22Rv1 (cell line): ENCODE measurements around the gene C20orf144.

Source experiments
- H3K27ac ChIP-seq: fragments of 450-650 bp; 2 replicates; pipeline ENCODE4 v1.5.1; 2017
- CTCF ChIP-seq: fragments of 450-650 bp; IDR thresholded peaks from 2 replicates; pipeline ENCODE4 v1.5.1; 2017; ENCODE audit warnings: mild to moderate bottlenecking
- ZFX ChIP-seq: fragments of 450-650 bp; IDR thresholded peaks from 2 replicates; pipeline ENCODE4 v1.6.1; 2017; ENCODE audit warnings: antibody characterized with exemption, borderline replicate concordance

The C20orf144 gene

GRCh38 chr20:33660035-33660684, 2.0 kb upstream of the C20orf144 start:
- no peak overlapping the region for H3K27ac ChIP-seq
- TF ChIP-seq ZFX (no peak), CTCF (no peak)

DNA sequence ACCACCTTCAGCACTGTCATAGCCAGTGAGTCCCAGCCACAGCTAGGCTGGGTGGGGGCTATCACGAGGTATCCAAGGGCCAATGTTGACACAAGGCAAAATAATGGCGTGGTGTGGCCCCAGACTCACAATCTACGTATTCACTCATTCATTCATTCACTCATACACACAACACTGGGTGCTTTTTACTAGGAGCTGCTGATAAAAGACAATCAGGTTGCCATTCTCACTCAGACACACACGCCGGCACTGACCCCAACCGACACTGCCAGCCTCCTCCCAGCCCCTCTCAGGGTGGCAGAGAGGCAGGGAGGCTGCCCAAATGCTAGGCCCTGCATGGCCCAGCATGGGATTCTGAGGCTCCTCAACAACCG, 1.5 kb upstream of the C20orf144 start:
- TF ChIP-seq ZFX (no peak), CTCF (no peak)
- H3K27ac ChIP-seq: no peak overlapping the region

DNA sequence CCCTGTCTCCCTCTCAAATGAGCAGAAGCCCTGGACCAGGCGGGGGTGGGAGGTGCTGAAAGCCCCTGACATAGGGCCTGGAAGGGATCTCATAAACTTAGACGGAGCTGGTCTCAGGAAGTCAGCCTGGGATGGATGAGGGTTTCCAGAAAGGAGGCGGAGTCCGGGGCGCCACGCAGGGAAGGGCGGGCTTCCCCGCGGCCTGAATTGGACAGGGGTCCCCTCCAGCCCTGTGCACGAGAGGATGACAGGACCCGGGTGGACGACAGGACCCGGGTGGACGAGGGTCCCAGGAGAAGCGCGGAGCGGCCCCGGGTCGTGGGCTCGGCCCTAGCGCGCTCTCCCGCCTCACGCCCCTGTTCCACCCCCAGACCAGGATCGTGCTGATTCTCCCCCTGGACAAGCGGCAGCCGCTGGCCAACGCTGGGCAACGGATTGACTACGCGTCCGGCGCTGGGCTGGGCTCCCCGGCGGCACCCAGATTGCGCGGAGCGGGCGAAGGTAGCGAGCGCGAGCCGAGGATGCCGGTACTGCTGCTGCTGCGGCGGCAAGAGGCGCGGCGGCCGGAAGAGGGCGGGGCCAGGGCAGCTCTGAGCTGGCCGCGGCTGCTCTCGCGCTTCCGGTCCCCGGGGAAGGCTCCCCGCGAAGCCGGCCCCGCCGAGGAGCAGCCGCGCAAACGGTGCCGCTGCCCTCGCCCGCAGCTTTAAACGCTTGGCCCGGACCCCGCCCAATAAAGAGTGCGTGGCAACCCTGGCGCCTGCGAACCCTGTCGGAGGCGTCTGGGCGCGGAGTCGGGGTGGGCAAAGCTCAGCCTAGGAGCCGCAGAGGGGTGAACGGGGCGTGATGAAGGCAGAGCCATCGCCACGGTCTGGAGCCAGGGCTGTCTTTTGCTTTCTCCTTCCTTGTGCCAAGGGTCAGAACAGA, 1.3 kb downstream of the C20orf144 start:
- peak overlapping the region; percentile 98 for H3K27ac ChIP-seq
- TF ChIP-seq ZFX: no peak
- TF ChIP-seq CTCF: no peak

GRCh38 chr20:33664085-33664761, 2.1 kb downstream of the C20orf144 start:
- TF ChIP-seq ZFX: no peak
- TF ChIP-seq CTCF: no peak
- peak overlapping the region; percentile 98 for H3K27ac ChIP-seq

GRCh38 chr20:33664762-33665144, 2.6 kb downstream of the C20orf144 start:
- H3K27ac ChIP-seq: peak overlapping the region; percentile 98
- TF ChIP-seq ZFX (no peak), CTCF (no peak)

DNA sequence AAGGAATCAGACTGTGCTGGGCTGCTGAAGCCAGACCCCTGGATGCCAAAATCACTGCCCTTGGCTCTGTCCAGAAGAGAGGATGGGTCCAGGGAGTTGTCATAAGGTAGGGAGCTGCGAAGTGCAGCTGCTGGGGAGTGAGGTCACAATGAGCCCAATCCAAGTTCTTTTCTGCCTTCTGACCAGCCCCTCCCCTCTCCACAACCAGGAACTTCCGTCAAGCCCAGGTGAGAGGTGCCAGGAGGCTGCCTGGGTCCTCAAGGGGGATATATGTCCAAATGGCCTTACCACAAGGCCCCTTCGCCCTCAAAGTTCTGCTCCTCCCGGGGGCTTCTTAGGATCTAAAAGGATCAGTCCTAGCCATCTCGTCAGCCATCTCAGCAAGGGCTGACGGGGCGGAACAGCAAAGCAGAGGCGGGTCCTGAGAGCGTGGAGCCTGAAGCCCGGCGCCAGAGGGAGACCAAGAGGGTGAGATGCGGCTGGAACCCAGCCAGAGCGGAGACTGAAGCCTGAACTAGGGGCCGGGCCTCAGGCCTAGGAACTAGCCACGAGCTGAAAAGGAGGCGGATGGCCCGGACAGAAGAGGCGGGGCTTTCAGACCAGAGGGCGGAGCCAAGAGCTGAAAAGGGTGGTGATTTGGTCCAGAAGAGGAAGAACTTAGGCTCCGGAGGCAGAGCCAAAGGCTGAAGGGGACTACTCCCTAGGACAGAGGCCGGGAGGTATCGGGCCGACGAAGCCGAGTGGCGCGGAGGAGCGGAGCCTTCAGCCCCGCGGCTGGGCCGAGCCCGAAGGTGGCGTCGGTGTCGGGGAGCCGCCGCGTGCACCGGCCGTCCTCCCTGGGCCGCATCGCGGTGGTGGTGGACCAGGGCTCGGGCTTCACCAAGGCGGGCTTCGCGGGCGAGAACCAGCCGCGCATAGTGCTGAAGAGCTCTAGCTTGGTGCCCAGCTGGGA, 4.4 kb downstream of the C20orf144 start, which contains the start of gene ACTL10:
ACTL10 (plus strand) TSS at position 651 of the 952 bp plus-strand sequence. CDS start 555 bp downstream, outside the sequence.
- TF ChIP-seq ZFX (no peak), CTCF (peak; percentile 35)
- peak within 1 kb of the TSS; percentile 98 for H3K27ac ChIP-seq
